Inflammatory macrophage treated with lipopolysaccharide for 4 hours (primary cell): ENCODE data around the gene NR6A1.

ENCODE experiments used
- DNase-seq: peaks from one replicate; pipeline ENCODE4 v3.0.0-alpha.2; 2020

The NR6A1 gene

DNA sequence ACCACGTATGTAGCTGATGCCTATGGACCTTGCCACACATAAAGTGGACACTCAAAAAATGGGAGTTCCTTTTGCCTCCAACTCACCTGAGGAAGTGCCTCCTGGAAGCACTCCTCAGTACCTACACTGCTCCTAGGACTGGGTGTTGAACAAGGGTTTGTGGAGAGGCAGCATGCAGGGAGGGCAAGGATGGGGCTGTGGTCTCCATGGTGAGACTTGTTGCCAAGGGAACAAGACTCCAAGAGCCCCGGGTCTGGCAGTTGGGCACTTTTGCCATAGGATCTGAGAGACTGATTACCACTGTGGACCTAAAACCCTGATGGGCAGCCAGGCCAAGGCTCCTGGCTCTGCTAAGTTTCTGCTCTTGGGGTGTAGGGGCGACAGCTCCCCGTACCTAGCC is 257.0 kb downstream of the NR6A1 start:
- DNase-seq = no peak

DNA sequence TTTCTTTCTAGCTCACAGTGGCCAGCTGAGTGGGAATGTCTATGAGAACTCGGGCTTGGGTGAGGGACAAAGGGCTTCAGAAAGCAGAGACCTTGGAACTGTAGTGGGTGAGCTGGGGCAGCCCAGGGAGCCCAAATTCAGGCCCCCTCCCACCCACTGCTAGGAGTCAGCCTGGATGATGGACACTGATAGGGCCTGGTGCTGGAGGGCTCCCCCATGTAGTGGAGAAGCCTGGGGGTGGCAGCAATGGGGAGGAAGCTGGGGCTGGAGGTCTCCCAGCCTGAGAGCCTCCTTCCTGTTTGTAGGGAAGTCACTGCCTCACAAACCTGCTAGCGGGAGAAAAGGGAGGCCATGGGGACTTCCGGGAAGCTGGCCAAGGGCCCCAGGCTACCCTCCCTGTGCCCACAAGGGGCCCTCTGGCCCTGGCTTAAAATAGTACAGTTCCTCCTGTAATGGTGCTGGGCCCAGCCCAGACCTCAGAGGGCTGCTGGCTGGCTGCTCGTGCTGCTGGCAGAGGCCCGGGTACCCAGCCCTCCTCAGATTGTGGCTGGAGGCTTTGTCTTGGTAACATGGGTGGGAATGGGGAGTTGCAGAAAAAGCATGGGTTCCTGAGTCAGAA is 257.6 kb downstream of the NR6A1 start:
- DNase-seq = no peak

DNA sequence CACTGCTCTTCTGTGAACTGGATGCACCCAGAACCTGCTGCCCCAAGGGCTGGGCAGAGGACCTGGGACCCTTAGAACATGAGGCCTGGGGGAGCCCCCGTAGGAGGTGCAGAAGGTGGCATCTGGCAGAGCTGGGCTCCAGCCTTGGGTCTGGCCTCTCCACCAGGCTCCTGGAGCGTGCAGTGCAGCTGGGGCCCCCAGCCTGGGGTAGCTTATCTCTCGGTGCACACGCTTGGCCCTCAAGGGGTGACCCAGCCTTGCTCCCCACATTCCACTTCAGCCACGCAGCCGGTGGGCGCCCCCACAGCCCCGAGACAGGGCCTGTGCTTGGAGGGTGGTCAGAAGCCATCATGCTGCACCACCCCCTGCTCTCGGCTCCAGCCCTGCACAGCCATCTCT is 258.3 kb downstream of the NR6A1 start:
- DNase-seq = no peak

DNA sequence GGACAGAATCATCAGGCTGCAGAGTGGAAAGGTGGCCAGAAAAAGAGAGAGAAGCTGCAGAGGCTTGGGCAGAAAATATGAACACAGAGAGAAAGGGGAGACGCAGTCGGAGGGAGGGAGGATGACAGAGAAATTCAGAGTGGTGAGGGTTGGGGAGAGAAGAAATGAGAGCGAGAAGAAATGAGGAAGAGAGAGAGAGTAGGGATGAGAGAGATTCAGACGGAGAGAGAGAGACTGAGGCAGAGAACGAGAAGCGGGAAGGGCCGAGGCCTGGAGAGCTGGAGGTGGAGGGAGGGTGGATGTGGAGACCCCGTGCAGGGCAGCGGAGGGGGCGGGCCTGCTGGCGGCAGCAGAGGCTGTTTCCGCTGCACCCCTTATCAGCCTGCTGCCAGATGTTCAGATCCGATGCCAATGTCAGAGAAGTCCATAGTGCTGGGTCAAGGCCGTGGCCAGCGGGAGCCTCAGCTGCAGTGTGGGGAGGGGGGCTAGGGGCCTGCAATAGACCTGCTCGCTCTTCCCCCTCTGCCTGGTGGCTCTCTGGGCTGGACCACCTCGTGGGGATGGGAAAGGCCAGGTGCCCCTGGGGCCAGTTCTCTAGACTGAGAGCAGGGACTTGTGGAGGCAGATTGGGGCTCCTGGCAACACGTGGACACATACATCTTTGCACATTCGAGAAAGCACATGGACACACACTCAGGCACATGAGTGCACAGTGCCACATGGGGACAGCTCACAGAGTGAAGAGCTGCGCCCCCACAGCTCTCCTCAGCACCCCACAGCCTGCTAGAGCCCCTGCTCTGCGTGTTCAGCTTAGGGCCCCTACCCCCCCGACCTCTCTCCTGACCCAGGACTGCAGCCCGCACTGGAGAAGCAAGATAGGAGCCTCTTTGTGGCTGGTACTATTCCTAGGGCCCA is 259.0 kb downstream of the NR6A1 start:
- DNase-seq = no peak

DNA sequence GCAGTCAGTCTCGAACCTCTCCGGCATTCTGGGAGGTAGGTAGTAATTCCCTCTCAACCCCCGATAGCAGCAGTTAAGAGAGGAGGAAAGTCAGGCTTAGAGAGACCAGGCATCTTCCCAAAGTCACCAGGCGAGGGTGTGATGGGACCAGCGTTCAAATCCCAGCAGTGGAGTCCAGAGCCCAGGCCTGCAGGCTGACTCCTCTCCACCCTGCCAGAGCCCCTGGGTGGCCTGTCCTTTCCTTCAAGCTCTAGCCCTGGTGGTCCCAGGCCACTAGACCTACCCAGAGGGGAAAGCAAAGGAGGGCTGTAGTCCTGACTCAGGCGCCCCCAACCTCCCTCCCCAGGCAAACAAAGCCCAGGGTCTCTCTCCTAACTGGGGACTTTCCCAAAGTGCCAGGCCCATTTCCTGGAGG is 259.7 kb downstream of the NR6A1 start:
- DNase-seq = no peak

DNA sequence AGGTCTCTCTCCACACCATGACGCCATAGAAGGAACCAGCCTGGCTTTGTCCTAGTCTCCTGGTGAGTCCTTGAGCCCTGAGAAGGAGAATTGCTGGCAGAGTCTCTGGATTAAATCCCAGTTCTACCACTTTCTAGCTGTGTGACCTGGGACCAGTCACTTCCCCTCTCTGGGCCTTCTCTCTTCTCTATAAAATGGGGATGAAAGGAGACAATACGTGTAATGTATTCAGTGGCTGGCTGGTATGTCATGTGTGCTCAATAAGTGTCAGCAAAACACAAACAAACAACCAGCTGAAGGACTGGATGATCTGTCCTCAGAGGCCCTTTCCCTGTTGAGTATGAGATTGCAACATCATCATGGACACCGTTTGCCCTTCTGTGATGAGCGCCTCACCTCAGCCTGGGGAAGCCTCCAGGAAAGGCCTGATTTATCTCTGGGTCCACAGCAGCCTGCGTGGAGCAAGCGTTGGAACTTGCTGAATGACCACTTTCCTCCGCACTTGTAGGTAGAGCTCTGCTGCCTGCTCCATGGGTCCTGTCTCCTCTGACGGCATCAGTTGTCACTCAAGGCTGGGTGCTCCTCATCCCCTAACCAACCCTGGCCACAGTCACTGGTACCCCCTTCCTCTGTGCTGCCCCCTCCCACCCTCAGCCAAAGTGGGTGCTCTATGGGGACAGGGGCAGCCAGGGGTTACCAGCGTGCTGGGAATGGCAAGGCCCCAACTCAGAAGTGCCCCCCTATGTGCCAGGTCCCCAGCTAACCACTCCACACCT is 260.3 kb downstream of the NR6A1 start:
- no peak for DNase-seq

DNA sequence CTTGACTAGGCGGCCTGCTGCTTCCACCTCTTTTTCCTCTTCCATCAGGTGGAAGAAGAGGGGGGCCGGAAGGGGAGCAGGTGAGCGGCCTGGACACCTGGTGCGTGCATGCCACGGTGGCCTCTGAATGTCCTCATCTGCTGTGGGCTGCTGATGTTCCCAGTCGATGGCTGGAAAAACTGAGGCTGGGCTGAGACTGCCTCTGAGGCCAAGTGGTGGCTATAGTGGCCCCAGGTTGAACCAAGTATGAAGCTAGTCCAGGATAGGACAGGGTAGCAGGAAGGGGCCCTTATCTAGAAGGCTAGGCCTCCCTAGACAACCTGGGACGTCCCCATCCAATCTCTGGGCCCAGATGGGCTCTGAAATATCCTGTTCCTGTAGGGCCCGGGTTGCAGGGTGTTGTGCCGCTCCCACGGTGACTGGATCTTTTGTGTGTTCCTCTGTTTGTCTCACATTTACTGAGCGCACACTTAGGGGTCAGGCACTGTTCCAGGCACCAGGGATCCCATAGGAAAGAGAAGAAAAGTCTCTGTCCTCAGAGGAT is 263.2 kb downstream of the NR6A1 start:
- no peak for DNase-seq

DNA sequence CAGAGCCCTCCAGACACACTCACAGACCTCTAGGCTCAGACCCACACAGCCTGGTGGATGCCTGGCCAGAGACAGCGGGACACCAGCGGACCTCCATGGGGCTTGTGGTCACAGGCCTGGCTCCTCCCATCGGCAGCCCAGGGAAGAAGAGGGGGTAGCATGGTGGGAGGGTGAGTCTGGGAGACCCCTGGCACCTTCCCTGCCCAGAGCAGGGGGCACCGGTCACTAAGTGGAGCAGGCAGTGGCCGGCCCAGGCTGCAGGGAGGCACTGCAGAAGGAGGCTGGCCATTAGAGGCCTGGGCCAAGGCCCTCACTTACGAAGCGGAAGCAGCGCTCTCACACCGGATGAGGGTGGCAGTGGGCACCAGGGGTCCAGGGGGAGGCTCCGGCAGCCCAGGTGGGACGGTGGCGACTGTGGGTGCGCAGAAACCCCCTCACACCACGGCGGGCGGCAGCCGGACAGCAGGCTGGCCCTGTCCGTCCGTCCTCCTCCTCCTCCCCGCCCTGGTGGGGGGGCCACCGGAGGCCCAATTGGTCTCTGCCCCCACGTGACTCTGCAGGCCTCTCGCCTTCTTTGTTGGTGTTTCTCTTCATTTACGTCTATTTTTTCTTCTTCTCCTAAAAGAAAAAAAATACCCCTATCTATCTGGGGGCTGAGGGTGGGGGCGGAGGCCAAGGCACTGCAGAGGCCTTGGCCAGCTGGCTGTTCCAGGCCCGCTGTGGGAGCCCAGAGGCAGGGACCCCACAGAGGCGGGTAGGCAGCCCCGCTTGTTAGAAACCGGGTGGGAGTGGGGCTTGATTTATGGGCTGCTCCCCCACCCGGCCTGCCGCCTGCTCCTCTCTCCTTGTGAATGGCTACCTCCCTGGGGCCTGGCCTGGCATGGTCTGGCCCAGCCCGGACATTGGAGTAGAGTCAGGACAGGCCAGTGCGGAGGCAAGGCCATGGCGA is 263.9 kb downstream of the NR6A1 start, which contains the start of gene NR5A1:
Gene NR5A1 (minus strand): TSS at position 469 of the 949 bp plus-strand sequence. CDS start 4,004 bp downstream, outside the sequence.
- no peak for DNase-seq

DNA sequence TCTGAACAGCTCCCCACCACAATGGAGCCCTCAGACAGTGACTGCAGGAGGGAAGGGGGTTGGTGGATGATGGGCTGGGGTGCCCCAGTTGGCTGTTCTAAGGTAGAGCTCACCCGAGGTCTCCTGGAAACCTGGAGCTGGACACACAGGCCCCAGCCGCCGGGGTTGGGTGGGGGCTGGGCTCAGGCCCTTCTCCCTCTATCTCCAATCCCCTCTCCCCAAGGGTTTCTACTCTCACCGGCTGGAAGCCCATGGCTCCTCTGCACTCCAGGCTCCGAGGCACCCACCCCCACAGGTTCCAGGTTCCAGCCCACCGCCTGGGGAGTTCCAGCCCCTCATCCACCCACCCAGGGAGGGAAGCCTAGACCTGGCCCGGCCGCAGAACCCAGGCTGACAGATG is 264.7 kb downstream of the NR6A1 start:
- DNase-seq = no peak

DNA sequence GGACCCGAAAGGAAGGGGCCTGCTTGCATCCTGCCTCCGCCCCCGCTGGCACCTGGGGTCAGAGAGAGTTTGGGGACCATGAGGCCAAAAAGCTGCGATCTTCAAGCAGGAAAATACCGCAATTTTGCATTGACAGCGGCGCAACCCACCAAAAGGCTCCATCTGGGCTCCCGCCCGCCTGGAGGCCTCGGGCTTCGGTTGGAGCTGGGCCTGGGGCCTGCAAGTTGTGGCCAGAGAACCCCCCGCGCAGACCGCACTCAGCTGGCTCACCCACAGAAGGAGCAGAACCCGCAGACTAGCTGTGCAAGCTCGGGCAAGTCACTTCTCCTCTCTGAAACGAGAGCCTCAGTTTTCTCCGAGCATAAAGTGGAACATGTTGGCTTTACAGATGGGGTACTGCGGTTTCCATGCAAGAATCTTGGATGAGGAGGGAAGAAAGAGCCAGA is 265.2 kb downstream of the NR6A1 start:
- DNase-seq = no peak

DNA sequence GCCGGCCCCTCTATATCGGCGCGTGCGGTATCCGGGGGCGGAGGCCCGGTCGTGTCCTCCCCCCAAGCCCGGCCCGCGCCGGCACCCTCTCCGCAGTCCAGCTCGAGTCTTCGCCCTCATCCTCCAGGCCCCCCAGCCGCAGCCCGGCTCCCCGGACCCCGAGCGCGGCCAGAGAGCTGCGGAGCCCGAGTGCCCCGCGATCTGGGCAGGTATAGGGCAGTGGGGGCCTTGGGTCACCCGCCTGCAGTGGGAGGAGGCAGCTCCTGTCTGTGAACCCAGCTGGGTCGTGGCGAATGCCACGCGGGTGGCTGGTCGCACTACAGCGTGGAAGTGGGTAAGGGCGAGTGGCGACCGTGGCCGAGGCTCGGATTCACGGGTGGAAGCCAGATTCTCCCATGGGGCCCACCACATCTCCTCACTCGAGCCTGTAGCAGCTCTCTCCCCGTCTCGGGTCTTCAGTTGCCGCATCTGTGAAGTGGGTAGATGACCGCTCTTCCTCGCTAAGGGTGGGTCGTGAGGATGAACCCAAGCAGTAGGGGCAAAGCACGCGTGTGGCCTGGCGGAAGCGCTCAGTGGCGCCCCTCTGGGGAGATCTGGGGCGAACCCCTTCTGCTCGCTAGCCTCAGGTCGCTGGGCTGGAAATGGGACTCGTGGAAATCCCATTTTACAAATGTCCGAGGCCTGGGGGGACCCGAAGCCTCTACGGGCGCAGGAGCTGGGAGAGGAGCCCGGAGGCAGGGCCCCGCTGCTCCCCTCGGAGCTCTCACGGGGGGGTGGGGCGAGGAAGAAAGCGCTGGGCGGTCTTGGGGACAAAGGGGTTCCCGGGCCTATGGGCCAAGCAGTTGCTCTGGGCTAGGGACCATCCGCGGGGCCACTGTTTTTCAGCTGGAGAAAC is 265.9 kb downstream of the NR6A1 start:
- DNase-seq = no peak

DNA sequence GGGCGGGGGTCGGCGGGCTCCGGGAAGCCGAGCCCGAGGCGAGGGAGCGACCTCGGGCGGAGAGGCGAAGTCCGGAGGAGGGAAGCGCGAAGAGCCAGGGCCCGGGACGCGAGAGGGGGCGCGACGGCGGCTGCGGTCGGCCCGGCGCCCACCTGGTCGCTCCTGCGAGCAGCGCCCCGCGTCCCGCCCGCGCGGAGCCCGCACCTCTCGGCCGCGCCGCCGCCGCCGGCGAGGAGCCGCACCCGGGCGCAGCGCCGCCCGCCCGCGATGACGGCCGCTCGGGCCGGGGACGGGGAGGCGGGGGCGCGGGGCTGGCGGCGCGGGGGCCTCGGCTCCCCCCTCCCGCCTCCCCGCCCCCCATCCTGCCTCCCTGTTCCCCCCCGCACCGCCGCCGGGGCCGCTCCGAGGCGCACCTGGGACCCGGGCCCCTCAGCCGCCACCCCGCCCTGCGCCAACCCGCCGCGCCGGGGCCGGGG is 266.5 kb downstream of the NR6A1 start:
- DNase-seq = no peak

DNA sequence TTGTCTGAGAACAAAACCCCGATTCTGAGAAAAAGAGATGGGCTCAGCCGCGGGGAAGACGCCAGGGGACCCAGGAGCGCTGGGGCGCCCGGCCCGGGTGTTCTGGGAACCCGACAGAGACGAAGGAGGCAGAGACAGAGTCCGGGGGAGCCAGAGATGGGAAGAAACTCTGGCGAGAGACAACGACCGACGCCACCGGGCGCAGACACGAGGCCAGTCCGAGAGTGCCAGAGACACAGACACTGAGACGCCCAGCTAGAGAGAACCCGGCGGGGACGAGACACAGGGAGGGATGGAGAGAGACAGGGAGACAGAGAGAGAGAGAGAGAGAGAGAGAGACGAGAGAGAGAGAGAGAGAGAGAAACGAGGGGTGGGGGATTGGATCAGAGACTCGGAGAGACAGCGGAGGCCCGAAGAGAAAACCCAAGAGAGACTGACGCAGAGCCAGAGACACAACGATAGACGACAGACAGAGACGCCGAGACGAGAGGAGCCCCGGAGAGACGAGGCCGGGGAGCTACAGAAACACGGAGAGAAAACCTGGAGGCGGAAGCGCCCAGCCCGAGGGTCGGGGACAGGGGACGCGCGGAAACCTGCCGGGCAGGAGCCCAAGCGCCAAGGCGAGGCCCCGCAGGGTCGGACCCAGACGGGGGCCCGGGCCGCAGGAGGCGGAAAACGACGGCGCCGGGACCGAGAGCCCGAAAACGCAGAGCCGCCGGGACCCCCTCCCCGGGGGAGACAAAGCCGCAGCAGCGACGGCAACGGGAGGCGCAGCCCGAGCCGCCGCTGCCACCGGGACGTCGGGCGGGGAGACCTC is 267.2 kb downstream of the NR6A1 start:
- no peak for DNase-seq

DNA sequence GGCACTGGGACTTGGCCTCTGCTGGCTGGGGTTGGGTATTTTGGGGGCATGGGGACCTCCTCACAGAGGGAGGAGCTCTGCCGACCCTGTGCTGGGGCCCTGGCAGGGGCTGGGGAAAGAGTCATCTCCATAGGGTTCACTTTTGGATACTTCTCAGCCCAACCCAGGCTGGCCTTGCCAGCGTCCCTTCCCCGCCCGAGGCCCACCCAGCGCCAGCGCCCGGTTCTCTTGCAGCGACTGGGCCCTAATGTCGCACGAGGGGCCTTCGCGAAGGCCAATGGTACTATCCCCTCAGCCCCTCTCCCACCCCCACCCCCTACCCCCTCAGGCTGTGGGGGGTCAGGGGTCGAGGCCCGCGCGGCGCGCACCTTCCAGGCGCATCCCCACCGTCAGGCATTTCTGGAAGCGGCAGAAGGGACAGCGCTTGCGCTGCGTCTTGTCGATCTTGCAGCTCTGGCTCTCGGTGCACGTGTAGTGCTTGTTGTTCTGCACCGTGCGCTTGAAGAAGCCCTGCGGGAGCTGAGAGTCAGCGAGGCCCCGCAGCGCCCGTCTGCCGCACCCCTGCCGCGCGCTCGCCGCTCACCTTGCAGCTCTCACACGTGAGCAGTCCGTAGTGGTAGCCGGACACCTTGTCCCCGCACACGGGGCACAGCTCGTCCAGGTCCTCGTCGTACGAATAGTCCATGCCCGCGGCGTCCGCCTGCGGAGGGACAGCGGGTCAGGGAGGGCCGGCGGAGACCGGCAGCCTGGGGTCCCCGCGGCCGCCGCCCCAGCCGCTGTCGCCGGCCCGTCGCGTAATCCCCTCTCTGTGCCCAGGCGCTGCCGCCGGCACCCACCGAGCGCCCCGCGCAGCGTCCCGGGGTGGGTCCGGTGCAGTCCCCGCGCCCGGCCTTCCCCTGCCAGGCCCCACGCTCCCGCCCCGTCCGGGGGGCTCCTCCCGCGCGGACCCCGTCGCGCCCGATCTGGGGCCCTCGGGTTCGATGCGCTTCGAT is 268.1 kb downstream of the NR6A1 start:
- no peak for DNase-seq

DNA sequence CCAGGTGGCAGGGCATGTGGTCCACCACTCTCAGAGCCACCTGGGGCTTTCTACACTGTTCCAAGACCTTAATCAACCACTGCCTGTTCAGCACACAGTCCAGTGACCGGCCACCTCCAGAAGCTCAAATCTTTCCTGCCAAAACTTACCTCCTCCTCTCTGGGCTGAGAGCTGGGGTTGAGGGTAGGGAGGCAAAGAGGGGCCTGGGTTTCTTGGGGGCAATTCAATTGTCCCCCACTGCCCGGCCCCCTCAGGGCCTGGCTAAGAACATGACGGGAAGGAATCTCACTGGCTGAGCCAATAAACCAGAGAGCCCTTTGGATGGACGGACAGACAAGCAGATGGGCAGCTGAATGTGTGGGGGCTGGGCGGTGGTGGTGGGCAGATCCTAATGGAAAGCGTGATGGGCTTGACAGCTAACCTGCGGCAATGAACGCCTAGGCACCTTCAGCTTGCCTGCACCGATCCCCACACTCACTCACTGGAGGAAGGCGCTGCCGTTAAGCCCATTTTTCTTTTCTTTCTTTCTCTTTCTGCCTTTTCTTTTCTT is 269.3 kb downstream of the NR6A1 start:
- DNase-seq = no peak

DNA sequence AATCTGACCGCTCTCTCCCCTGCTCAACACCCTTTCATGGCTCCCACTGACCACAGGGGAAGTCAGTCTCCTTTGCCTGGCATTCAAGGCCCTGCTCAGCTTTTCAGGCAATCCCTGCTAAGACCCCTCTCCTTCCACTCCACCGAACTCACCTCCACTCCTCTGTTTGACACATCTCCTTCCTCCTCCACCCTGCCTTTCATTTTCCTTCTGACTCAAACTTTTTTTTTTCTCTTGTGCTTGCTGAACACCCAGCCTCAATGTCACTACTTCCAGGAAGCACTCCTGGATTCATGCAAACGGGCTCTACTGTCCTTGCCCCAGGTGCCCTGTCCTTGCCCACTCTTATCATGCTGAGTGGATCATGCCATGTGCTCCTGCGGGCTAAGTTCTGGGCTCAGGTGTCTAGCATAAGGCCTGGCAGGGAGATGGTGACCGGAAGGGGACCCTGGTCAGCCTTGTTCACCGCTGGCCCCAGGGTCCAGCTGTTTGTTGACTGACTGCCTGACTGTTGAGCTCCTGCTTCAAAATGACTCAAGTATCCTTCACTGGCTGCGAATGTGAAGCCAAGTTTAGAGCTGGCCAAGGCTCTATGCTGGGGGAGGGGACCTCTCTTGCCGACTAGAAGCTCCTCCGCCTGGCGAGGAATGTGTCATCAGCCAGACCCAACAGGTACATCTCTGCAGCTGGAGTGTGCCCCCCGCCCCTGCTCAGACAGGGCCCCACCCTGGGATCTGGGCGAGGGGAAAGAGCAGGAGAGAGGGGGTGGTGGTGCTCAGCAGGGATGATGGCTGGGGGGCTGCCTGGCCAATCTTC is 270.1 kb downstream of the NR6A1 start:
- DNase-seq = no peak
